ENCODE results near the gene REM2.

DNA sequence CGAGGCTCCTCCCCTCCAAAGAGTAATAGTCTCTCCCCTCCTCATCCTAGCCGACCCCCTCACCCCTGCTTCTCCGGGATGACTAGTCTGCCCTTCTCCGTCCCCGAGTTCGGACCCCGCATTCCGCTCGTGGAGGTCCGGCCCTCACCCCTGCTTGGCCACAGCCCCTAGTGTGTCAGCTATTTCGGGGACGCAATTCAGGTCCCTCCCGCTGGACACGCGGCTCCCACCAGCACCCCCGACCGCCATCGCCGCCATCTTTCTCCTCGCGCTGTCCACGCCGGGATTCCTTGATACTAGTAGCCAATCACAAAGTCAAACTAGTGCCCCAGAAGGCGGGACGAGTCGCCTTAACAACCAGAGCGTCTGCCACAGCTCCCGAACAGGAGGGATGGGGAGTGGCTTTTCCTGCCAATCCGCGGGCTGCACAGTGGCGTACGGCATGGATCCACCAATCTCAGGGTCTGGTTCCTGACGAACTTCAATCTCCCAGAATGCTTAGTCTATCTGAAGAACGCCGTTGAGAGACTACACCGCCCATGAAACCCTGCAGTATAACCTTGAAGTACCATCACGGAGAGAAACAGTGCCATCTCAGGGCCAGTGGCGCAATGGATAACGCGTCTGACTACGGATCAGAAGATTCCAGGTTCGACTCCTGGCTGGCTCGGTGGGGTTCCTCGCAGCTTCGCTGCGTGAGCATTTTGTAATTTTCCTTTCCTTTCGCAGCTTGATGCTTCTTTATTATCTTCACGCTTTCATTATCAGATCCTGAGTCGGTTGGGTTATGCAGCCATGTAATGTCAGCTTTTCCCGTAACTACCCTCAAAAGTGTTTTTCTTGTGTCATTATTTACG lies 46.3 kb downstream of the REM2 start, which contains the start of gene PRMT5:
- TF ChIP-seq CTCF (IDR thresholded peaks at IDR 0.05; ENCODE audit: low read depth, low read length) (no peak), EZH2phosphoT487 (IDR thresholded peaks at IDR 0.05; ENCODE audit: low read depth) (no peak)
